Neural progenitor cell (in vitro differentiated cells): Measurements from ENCODE around the gene MX1. TPM values are rescaled to one million over a fixed set of nuclear protein-coding genes. Genes with fewer than 3 reads are reported as not detected.
"Not testable (repeated sequence)": the region's sequence is repeated elsewhere in the genome, so short reads cannot be mapped to it uniquely, and the experiment has no call there.

Experiments
- DNase-seq: peaks from one replicate; pipeline ENCODE4 v3.0.0-alpha.2; 2016; ENCODE audit warnings: low spot score
- H2AFZ ChIP-seq: fragments of 200-600 bp; sonication (generic); replicated peaks from 2 replicates; pipeline ENCODE4 v1.6.1; 2016; ENCODE audit warnings: antibody characterized with exemption
- H3F3A ChIP-seq: fragments of 200-600 bp; sonication (generic); 2 replicates; pipeline ENCODE4 v1.6.1; 2016; ENCODE audit warnings: antibody characterized with exemption, low read depth
- H3K27ac ChIP-seq: fragments of 200-600 bp; sonication (generic); 2 replicates; pipeline ENCODE4 v1.5.1; 2016; ENCODE audit warnings: mild to moderate bottlenecking
- H3K27me3 ChIP-seq: fragments of 200-600 bp; sonication (generic); 2 replicates; pipeline ENCODE4 v1.6.1; 2016; ENCODE audit warnings: mild to moderate bottlenecking, moderate library complexity
- H3K36me3 ChIP-seq: fragments of 200-600 bp; sonication (generic); 2 replicates; pipeline ENCODE4 v1.5.1; 2016
- H3K4me1 ChIP-seq: fragments of 200-600 bp; sonication (generic); 2 replicates; pipeline ENCODE4 v1.6.1; 2016; ENCODE audit warnings: mixed run types
- H3K4me2 ChIP-seq: fragments of 200-600 bp; sonication (generic); 2 replicates; pipeline ENCODE4 v1.6.1; 2016
- H3K4me3 ChIP-seq: fragments of 200-600 bp; sonication (generic); 2 replicates; pipeline ENCODE4 v1.5.1; 2016
- H3K79me2 ChIP-seq: fragments of 200-600 bp; sonication (generic); 2 replicates; pipeline ENCODE4 v1.6.1; 2016; ENCODE audit warnings: low read depth
- H3K9ac ChIP-seq: fragments of 200-600 bp; sonication (generic); 2 replicates; pipeline ENCODE4 v1.6.1; 2016
- H3K9me3 ChIP-seq: fragments of 200-600 bp; sonication (generic); 2 replicates; pipeline ENCODE4 v1.5.1; 2016; ENCODE audit warnings: low read depth
- H4K20me1 ChIP-seq: fragments of 200-600 bp; sonication (generic); 2 replicates; pipeline ENCODE4 v1.6.1; 2016; ENCODE audit warnings: low read depth
- H3K27ac Mint-ChIP-seq: 3 replicates; pipeline ENCODE4 v1.8.0; 2021; ENCODE audit warnings: mixed read lengths
- H3K27me3 Mint-ChIP-seq: 2 replicates; pipeline ENCODE4 v1.8.0; 2022; ENCODE audit warnings: low read depth, mild to moderate bottlenecking, inconsistent platforms, moderate library complexity, mixed read lengths; ENCODE audit not compliant: insufficient read depth
- H3K36me3 Mint-ChIP-seq: 3 replicates; pipeline ENCODE4 v1.8.0; 2021; ENCODE audit warnings: mixed read lengths
- H3K4me1 Mint-ChIP-seq: 3 replicates; pipeline ENCODE4 v1.8.0; 2021; ENCODE audit warnings: mixed read lengths
- H3K4me3 Mint-ChIP-seq: 3 replicates; pipeline ENCODE4 v1.8.0; 2021; ENCODE audit warnings: mild to moderate bottlenecking, moderate library complexity, mixed read lengths
- H3K9me3 Mint-ChIP-seq: 3 replicates; pipeline ENCODE4 v1.8.0; 2020; ENCODE audit warnings: mixed read lengths
- CTCF ChIP-seq: fragments of 200-600 bp; sonication (generic); IDR thresholded peaks from 2 replicates; pipeline ENCODE4 v1.5.1; 2017; ENCODE audit warnings: antibody characterized with exemption, mild to moderate bottlenecking
- EZH2 ChIP-seq: fragments of 200-600 bp; sonication (generic); IDR thresholded peaks from 2 replicates; pipeline ENCODE4 v1.6.1; 2017; ENCODE audit warnings: antibody characterized with exemption, mild to moderate bottlenecking, moderate library complexity
- EZH2phosphoT487 ChIP-seq: fragments of 200-600 bp; sonication (generic); IDR thresholded peaks from 2 replicates; pipeline ENCODE4 v1.6.1; 2017; ENCODE audit warnings: antibody characterized with exemption
- total RNA-seq: library from RNA; depleted of rRNA; stranded (reverse); fragments of >200 nt; gene quantifications from 2 replicates; pipeline ENCODE4 v1.2.3, GENCODE V29; 2015; ENCODE audit warnings: low replicate concordance

The MX1 gene
- total RNA-seq, 1 donor from 2014 or later = 1.7 TPM

GRCh38 chr21:41422546-41423304 lies 3.3 kb upstream of the MX1 start:
- H3K4me1 Mint-ChIP-seq = peaks cover 17% of the 10 kb centered on the region
- H3F3A ChIP-seq = no peaks in the 10 kb centered on the region
- H3K9ac ChIP-seq = no peak overlapping the region
- H3K4me1 ChIP-seq = no peaks in the 10 kb centered on the region
- H3K27ac ChIP-seq = no peak overlapping the region
- H3K27me3 Mint-ChIP-seq = peaks cover 16% of the 10 kb centered on the region
- no peaks in the 10 kb centered on the region for H3K9me3 Mint-ChIP-seq
- no peak overlapping the region for H3K4me3 ChIP-seq
- peaks cover 3% of the 10 kb centered on the region for H3K36me3 Mint-ChIP-seq
- no peak for TF ChIP-seq EZH2
- TF ChIP-seq CTCF = no peak
- no peak for TF ChIP-seq EZH2phosphoT487
- H3K9me3 ChIP-seq = no peaks in the 10 kb centered on the region
- no peaks in the 10 kb centered on the region for H3K79me2 ChIP-seq
- no peak overlapping the region for H3K27ac Mint-ChIP-seq
- peaks cover 52% of the 10 kb centered on the region for H3K27me3 ChIP-seq
- H3K4me3 Mint-ChIP-seq = no peak overlapping the region
- no peak overlapping the region for H3K4me2 ChIP-seq
- no peak overlapping the region for H2AFZ ChIP-seq
- H4K20me1 ChIP-seq = no peaks in the 10 kb centered on the region
- H3K36me3 ChIP-seq = no peaks in the 10 kb centered on the region
- DNase-seq = no peak

- not testable (repeated sequence) for H3K79me2 ChIP-seq, H3F3A ChIP-seq, DNase-seq, H3K4me1 ChIP-seq, H2AFZ ChIP-seq, H3K27ac ChIP-seq, H3K27ac Mint-ChIP-seq, H3K36me3 Mint-ChIP-seq, H3K4me2 ChIP-seq, H3K9me3 Mint-ChIP-seq, H3K9me3 ChIP-seq, H3K4me3 ChIP-seq, H3K4me3 Mint-ChIP-seq, H4K20me1 ChIP-seq, H3K9ac ChIP-seq, H3K36me3 ChIP-seq
- Mint-ChIP-seq H3K4me1 (peaks cover 17% of the 10 kb centered on the region), H3K27me3 (peaks cover 19% of the 10 kb centered on the region)
- peaks cover 58% of the 10 kb centered on the region for H3K27me3 ChIP-seq
Observed at GRCh38 chr21:41423305-41423636, 2.8 kb upstream of the MX1 start.

GRCh38 chr21:41425588-41425953 lies 468 bp upstream of the MX1 start:
- no peak for DNase-seq
- Mint-ChIP-seq H3K9me3 (no peaks in the 10 kb centered on the region), H3K27me3 (peaks cover 19% of the 10 kb centered on the region), H3K27ac (no peak overlapping the region), H3K4me1 (peaks cover 12% of the 10 kb centered on the region), H3K36me3 (peaks cover 3% of the 10 kb centered on the region), H3K4me3 (peak overlapping the region; percentile 74)
- Histone ChIP-seq H3K27me3 (peaks cover 56% of the 10 kb centered on the region), H3K4me1 (no peaks in the 10 kb centered on the region), H3F3A (no peaks in the 10 kb centered on the region), H3K9me3 (no peaks in the 10 kb centered on the region), H3K9ac (no peak overlapping the region), H2AFZ (peak overlapping the region; percentile 45), H3K36me3 (no peaks in the 10 kb centered on the region), H4K20me1 (no peaks in the 10 kb centered on the region), H3K4me2 (peak overlapping the region; percentile 79), H3K4me3 (peak overlapping the region; percentile 48), H3K79me2 (no peaks in the 10 kb centered on the region), H3K27ac (no peak overlapping the region)
- TF ChIP-seq EZH2phosphoT487 = no peak
- no peak for TF ChIP-seq EZH2
- no peak for TF ChIP-seq CTCF

- Histone ChIP-seq H3K79me2 (no peaks in the 10 kb centered on the region), H3K4me3 (peak overlapping the region; percentile 48), H3K4me2 (peak overlapping the region; percentile 79), H3K4me1 (no peaks in the 10 kb centered on the region), H3K36me3 (no peaks in the 10 kb centered on the region), H2AFZ (peak overlapping the region; percentile 45), H3K27me3 (peaks cover 50% of the 10 kb centered on the region), H3K9ac (no peak overlapping the region), H3F3A (no peaks in the 10 kb centered on the region), H3K9me3 (no peaks in the 10 kb centered on the region), H3K27ac (no peak overlapping the region), H4K20me1 (no peaks in the 10 kb centered on the region)
- no peak for DNase-seq
- Mint-ChIP-seq H3K9me3 (no peaks in the 10 kb centered on the region), H3K4me1 (peaks cover 4% of the 10 kb centered on the region), H3K27ac (no peak overlapping the region), H3K27me3 (peaks cover 19% of the 10 kb centered on the region), H3K4me3 (no peak overlapping the region), H3K36me3 (peaks cover 3% of the 10 kb centered on the region)
- TF ChIP-seq EZH2phosphoT487 (no peak), EZH2 (no peak)
Observed at GRCh38 chr21:41426676-41427404, 801 bp downstream of the MX1 start.
